Measurements from ENCODE around the gene PCBP3.
A peak's percentile ranks its signal among the peaks of the same experiment; 100 is the strongest.
"Not testable (repeated sequence)": the region's sequence is repeated elsewhere in the genome, so short reads cannot be mapped to it uniquely, and the experiment has no call there.

PCBP3 gene

DNA sequence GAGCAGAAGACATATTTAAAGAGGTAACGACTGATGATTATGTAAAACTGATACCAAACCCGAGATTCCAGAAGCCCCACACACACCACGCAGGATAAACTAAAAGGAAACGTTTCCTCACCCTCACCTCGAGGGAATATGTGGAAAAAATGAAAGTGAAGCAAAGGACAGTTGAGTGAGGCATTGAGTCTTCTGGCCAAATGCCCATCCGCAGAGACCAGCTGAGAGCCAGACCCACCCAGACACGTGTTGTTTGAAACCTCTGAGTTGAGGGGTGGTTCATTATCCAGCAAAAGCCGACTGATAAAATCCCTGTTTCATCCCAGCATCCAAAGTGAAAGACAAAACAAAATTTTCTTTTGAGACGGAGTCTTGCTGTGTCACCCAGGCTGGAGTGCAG, 29.6 kb upstream of the PCBP3 start:
- no peak for DNase-seq

DNA sequence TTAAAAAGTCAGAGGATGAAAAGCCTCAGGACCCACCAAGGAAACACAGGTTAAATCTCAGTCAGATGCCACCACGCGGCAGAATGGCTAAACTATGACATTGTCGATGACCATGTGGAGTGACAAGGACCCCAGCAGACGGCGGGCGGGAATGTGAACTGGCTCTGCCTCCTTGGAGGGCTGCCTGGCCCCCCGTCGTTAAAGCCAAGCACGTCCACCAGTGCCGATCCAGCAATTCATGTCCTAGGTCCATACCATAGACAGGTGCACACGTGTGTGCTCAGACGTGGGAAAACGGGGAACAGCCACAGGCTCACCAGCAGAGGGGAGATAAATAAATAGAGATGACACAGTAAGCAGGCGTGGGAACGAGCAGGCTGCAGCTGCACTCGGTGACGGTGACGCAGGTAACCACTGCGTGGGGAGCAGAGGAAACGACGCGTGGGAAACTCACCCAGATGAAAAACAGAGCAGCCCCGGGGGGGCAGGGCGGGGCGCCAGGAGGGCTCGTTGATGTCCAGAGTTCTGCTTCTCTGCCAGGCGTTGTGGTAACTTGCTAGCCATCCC, 28.3 kb upstream of the PCBP3 start:
- DNase-seq = peak in 1 of 2 donors; percentile 15

DNA sequence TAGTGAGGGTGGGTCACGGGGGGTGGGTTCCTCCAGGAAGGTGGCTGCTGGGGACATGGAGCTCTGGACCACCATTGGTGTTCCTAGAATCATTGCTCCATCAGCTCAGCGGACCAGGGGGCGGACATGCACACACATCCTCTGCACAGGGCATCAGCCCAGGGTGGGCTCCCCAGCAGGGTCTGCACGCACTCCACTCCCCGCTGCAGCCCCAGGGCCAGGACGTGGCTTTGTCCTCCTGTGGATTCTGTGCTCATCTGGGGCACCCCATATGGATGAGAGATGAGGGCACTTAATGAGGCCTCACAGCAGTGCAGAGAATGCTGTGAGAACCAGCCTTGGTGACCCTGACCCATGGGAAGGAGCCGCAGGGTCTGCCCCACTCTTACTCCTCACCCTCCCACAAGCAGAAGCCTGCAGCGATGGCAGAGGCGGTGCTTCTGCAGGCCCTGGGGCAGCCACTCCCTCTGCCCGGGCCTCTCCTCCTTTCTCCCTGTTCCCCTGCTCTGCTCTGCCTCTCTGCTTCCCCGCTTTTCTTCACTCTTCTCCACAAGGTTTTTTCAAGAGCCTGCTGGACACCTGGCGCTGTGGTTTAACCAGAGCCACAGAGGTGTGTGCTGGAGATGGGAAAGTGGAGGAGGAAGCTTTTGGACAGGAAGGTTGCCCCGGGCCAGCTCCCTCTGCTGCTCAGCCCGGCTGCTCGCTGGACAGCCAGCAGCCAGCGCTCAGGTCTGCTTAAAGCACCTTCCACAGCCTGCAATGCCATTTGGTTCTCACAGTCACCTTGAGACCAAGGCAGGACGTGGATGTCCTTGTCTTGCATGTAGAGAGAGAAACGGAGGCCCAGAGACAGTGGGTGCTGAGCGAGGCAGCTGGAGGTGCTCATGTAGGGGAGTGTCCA, 26.3 kb upstream of the PCBP3 start:
- no peak for DNase-seq

DNA sequence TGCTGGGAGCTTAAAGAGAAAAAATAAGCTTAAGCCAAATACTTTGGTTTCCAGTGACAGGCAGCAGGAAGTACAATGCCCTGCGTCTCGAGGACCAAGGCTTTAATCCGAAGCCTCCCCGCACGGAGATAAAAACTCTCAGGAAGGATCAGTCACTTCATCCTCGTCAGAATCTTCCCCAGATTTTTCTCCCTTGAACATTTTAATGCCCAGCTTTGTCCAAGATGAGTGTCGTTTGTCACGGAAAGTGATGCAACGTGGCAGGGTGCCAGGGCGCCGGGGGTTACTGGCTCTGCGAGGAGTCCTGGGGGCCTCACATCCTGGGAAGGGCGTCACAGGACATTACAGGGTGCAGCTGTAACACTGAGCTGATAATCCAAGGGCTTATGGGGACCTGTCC, 25.2 kb upstream of the PCBP3 start:
- peak in 1 of 2 donors; percentile 2 for DNase-seq

- peak in 1 of 2 donors; percentile 8 for DNase-seq
Measured at GRCh38 chr21:45618846-45619485, 24.6 kb upstream of the PCBP3 start.

DNA sequence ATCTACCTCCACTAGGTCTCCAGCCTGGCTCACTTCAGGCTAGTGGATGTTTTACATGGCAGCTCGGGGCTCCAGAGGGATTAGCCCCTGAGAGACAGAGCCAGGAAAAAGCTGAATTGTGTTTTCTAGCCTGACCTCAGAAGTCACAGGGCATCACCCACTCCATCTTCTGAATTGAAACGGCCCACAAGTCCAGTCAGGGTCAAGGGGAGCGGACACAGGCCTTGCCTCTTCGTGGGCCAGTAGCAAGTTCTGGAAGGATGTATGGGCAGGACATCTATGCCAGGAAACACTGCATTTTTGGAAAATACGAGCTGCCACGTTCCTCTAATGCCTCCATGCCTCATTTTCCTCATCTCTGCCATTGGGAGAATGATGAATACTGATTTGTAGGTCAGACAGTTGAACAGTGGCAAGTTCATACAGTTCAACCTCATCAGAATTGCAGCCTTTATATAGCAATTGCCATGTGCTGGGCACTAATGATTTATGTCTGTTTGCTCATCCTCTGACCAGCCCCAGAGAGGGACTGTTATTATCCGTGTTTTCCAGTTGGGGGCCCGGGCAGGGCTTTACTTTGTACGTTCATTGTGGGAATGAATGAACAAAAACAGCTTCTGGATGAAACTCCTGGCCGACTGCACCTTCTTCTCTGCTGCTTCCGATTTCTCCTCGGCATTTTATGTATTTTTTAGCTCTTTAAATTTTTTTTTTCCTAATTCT, 23.2 kb upstream of the PCBP3 start:
- DNase-seq = no peak

- not testable (repeated sequence) for DNase-seq
Measured at GRCh38 chr21:45621435-45622331, 21.8 kb upstream of the PCBP3 start.

DNA sequence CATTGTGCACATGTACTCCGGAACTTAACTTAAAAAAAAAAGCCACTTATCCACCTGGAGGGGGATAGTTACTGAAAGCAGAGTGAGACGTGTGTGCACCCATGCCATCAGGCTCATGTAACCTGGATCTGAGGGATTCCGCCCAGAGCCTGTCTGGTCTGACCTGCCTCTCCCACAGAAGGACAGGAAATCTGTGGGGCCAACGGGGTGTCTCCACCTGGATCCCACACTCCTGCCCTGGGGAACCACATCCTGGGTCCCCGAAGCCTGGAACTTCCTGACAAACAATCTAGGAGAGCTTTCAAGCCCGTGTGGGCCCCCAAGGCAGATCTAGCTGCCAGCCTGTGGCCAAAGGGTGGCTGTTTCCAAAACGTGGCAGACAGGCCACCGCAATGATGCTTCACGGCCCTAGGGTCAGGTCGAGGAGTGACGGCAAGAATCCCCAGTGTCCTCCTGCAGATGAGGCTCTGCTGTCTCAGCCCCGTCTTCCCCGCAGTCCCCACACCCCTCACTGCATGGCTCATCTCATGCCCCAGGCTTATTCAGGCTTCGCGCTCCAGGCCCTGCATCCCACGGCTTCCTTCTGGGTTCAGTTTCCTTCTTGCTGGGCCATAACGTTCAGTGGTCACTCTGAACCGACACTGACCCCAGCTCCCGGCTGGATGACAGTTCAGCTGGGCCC, 21.0 kb upstream of the PCBP3 start:
- no peak for DNase-seq

GRCh38 chr21:45623436-45623835, 20.1 kb upstream of the PCBP3 start:
- DNase-seq = no peak

GRCh38 chr21:45626127-45626526, 17.4 kb upstream of the PCBP3 start:
- DNase-seq = not testable (repeated sequence)

DNA sequence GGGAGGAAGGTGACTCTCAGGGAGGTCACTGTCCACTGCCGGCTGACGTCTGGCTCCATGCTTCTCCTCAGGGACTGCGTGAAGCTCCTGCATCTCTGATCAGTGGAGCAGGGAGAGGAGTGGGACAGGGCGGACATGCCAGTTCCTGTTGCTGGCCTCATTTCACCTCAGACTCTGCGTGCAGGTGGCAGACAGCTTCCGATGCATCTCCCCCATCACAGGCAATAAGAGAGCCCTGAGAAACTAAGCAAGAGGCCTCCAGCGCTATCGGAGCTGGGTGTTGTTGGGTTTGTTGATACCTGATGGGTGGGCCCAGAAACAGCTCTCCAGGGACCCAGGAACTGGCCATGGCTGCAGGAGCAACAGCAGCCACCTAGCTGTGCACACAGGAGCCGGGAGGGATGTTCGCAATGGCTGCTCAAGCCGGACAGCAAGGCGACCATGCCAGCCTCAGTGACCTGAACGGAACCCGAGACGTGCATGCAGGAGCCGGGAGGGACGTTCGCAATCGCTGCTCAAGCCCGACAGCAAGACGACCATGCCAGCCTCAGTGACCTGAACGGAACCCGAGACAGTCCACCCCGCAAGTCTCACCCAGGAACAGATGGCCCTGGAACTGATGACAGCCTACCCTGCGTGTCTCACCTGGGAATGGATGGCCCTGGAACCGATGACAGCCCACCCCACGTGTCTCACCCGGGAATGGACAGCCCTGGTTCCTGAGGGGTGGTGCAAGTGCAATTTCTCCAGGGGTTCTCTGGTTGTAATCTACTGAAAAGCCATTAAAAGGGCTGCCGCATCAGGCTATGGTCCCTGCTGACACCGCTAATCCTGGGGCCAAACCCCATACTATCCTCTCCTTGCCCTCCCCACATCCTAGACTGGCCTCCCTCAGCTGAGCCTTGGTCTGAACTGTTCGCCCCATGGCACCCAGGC, 14.2 kb upstream of the PCBP3 start:
- no peak for DNase-seq

DNA sequence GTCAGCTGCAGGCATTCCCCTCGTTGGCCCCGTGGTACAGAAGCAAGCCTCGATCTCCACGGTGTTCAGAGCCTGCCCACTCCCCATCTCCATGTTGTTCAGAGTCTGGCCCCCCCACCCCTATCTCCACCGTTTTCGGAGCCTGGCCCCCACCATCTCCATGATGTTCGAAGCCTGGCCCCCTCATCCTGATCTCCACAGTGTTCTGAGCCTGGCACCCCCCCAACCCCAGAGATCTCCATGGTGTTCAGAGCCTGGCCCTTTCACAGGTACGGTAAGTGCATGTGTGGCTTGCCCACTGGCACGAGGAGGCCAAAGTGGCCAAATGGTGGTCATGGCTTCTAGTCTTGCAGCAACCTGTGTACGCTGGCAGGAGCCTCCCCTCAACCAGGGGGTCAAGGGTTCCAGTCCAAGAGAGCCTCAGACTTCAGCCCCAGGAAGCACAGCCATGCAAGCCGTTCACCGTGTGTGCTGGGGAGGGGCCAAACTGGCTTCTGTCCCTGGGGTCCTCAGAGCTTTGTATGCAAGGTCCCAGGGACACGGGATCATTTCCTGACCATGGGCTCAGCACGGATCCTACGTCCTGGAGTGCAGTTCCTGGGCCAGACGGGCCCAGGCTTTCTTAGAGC, 13.3 kb upstream of the PCBP3 start:
- DNase-seq = no peak

GRCh38 chr21:45630876-45631275, 12.6 kb upstream of the PCBP3 start:
- no peak for DNase-seq

- DNase-seq = no peak
Measured at GRCh38 chr21:45631540-45631939, 12.0 kb upstream of the PCBP3 start.

GRCh38 chr21:45632160-45632559, 11.4 kb upstream of the PCBP3 start:
- peak in 1 of 2 donors; percentile 13 for DNase-seq

DNA sequence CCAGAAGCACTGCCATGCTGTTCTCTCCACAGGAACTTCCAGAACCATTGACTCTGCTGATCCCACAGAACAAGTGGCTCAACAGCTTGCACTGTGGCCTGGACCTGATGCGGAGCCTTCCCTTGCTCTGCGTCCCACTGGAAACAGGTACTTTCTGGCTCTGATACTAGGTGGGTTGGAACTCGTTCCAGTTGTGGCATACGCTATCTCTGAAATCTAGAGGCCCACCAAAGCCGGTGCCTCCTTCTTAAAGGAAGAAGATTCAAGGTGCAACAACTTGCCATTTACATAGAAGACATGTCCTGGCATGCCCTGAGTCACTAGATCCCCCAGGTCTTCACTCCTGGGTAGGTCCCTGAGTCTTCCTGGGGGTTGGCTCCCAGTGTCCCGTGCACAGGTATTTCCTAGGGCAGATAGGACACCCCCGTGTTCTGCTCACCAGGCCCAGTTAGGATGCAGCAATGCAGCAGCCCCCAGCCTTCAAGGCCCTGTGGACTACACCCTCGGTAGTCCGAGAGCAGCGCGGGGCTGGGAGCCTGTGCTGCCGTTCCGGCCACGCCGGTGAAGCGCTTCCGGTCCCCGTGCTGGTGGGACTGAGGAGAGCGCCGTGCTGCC, 10.8 kb upstream of the PCBP3 start:
- no peak for DNase-seq

DNA sequence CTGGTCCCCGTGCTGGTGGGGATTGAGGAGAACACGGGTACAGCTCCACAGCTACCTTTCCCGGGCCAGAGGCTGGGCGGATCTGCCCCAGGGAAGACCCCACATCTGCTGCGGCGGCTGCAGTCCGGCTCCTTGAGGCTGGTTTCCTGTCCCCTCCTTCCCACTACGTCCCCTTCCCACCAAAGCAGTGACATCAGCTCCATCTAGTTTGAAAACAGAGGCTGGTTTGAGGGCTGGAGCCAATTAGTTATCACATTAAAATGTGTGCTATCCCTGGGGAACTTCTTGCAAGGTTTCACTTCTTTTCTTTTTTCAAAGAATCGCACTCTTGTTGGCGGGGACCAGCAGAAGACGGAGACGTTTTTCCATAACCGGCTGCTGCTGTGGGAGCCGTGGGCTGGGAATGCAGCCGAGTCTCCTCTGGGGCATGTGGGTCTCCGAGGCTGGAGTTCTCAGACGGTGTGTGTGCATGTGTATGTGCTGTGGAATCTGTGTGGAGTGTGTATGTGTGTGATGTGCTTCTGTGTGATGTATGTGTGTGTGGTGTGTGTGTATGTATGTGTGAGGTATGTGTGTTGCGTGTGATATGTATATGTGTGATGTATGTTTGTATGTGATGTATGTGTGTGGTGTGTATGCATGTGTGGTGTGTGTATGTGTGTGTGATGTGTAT, 8.9 kb upstream of the PCBP3 start:
- no peak for DNase-seq

- no peak for DNase-seq
Measured at GRCh38 chr21:45635271-45636151, 8.0 kb upstream of the PCBP3 start.

Data from inflammatory macrophage (primary cell).